CD14-positive monocyte (primary cell): Measurements from ENCODE around the gene ZNF407. TPM values are rescaled to one million over a fixed set of nuclear protein-coding genes. Genes with fewer than 3 reads are reported as not detected.

Source experiments
- DNase-seq, 3 donors: peaks; one replicate each; pipeline ENCODE4 v3.0.0-alpha.2; 2011 to 2022
- H2AFZ ChIP-seq: 2 replicates; pipeline ENCODE4 v1.6.0; 2012; ENCODE audit warnings: mild to moderate bottlenecking, low read depth, low read length, inconsistent platforms; ENCODE audit not compliant: insufficient read depth, poor library complexity, severe bottlenecking
- H3K27ac ChIP-seq, 2 donors: 1 replicate in 1 of 2; 2 replicates in 1 of 2; pipeline ENCODE4 v1.5.1; 2012 to 2013; ENCODE audit warnings: low read length in 2 of 2, control low read depth in 1 of 2, inconsistent platforms in 1 of 2, low read depth in 1 of 2, mild to moderate bottlenecking in 1 of 2
- H3K27me3 ChIP-seq, 2 donors: one replicate each; pipeline versions ENCODE4 v1.6.0 to v1.6.1; 2011 to 2013; ENCODE audit warnings: low read length in 2 of 2; ENCODE audit not compliant: control insufficient read depth in 2 of 2, insufficient read depth in 2 of 2
- H3K36me3 ChIP-seq, 2 donors: replicated peaks in 1 of 2; 1 replicate in 1 of 2; 2 replicates in 1 of 2; pipeline versions ENCODE4 v1.5.1 to v1.6.1; 2012 to 2013; ENCODE audit warnings: low read length in 2 of 2, control low read depth in 1 of 2, inconsistent platforms in 1 of 2, mild to moderate bottlenecking in 1 of 2; ENCODE audit not compliant: insufficient read depth in 2 of 2, control insufficient read depth in 1 of 2
- H3K4me1 ChIP-seq, 2 donors: 1 replicate in 1 of 2; 2 replicates in 1 of 2; pipeline versions ENCODE4 v1.5.1 to v1.6.1; 2012 to 2013; ENCODE audit warnings: low read length in 2 of 2, control low read depth in 1 of 2, inconsistent platforms in 1 of 2, mild to moderate bottlenecking in 1 of 2, moderate library complexity in 1 of 2; ENCODE audit not compliant: insufficient read depth in 2 of 2, control insufficient read depth in 1 of 2
- H3K4me2 ChIP-seq: replicated peaks from 2 replicates; pipeline ENCODE3; 2012; ENCODE audit warnings: low read length, moderate library complexity, mild to moderate bottlenecking; ENCODE audit not compliant: poor library complexity, severe bottlenecking; ENCODE audit errors: extremely low read depth
- H3K4me3 ChIP-seq, 3 experiments: fragments of 200-600 bp in 1 of 3; sonication (generic) in 1 of 3; replicated peaks in 1 of 3; 1 replicate in 2 of 3; 2 replicates in 1 of 3; pipeline ENCODE4 v1.5.1; 2011 to 2013; ENCODE audit warnings: low read length in 3 of 3, mild to moderate bottlenecking in 3 of 3, control low read depth in 2 of 3, low read depth in 2 of 3, inconsistent platforms in 1 of 3, moderate library complexity in 1 of 3
- H3K79me2 ChIP-seq: 2 replicates; pipeline ENCODE4 v1.6.0; 2012; ENCODE audit warnings: mild to moderate bottlenecking, control low read depth, inconsistent platforms, low read length, moderate library complexity; ENCODE audit not compliant: insufficient read depth
- H3K9ac ChIP-seq: 2 replicates; pipeline ENCODE4 v1.6.0; 2017; ENCODE audit warnings: low read length, mild to moderate bottlenecking; ENCODE audit not compliant: insufficient read depth, poor library complexity, severe bottlenecking
- H3K9me3 ChIP-seq, 2 donors: replicated peaks in 1 of 2; 1 replicate in 1 of 2; 2 replicates in 1 of 2; pipeline versions ENCODE4 v1.5.1 to v1.6.1; 2012 to 2013; ENCODE audit warnings: low read length in 2 of 2, control low read depth in 1 of 2; ENCODE audit not compliant: control insufficient read depth in 1 of 2, insufficient read depth in 1 of 2
- H4K20me1 ChIP-seq: 2 replicates; pipeline ENCODE4 v1.6.0; 2012; ENCODE audit warnings: mild to moderate bottlenecking, low read length, control low read depth, moderate library complexity; ENCODE audit not compliant: insufficient read depth
- H3K27ac Mint-ChIP-seq, 7 donors: one replicate each; pipeline ENCODE4 v1.8.0; 2020; ENCODE audit warnings: mild to moderate bottlenecking in 7 of 7, mixed read lengths in 7 of 7, moderate library complexity in 6 of 7, inconsistent platforms in 2 of 7
- H3K27me3 Mint-ChIP-seq, 3 donors: one replicate each; pipeline ENCODE4 v1.8.0; 2021 to 2022; ENCODE audit warnings: low read depth in 3 of 3, mild to moderate bottlenecking in 3 of 3, mixed read lengths in 3 of 3, moderate library complexity in 3 of 3, inconsistent platforms in 1 of 3
- H3K36me3 Mint-ChIP-seq, 2 donors: one replicate each; pipeline ENCODE4 v1.8.0; 2020; ENCODE audit warnings: mixed read lengths in 2 of 2, inconsistent platforms in 1 of 2, mild to moderate bottlenecking in 1 of 2
- H3K4me1 Mint-ChIP-seq: one replicate; pipeline ENCODE4 v1.8.0; 2020; ENCODE audit warnings: mild to moderate bottlenecking, mixed read lengths
- H3K4me3 Mint-ChIP-seq, 2 donors: one replicate each; pipeline ENCODE4 v1.8.0; 2020; ENCODE audit warnings: mild to moderate bottlenecking in 2 of 2, mixed read lengths in 2 of 2, moderate library complexity in 1 of 2
- H3K9me3 Mint-ChIP-seq, 7 donors: one replicate each; pipeline ENCODE4 v1.8.0; 2020 to 2022; ENCODE audit warnings: mixed read lengths in 7 of 7, mild to moderate bottlenecking in 6 of 7, moderate library complexity in 6 of 7, inconsistent platforms in 2 of 7
- WGBS: methylation state at CpG from one replicate; pipeline ENCODE4 v1.1.5; 2013; ENCODE audit warnings: missing lambda C conversion rate; ENCODE audit not compliant: insufficient coverage; 5-methylcytosine and 5-hydroxymethylcytosine counted together
- intact Hi-C, 2 donors: fragments of 100-400 bp; cut with micrococcal nuclease; formaldehyde crosslinking; loops; one replicate each; pipeline versions ENCODE4 v1.15.0 to v1.15.1; 2023
- polyA plus RNA-seq, 3 donors: library from polyadenylated mRNA; depleted of rRNA in 1 of 3; unstranded in 2 of 3; stranded (reverse) in 1 of 3; fragments of 300-500 nt in 2 of 3; fragments of >200 nt in 1 of 3; fragmentation: Illumina TruSeq in 2 of 3; gene quantifications; 1 replicate in 2 of 3; 2 replicates in 1 of 3; pipeline ENCODE4 v1.2.3, GENCODE V29; 2012 to 2021
- TF ChIP-seq, protein P1 (sequence below): fragments of 200-600 bp; IDR thresholded peaks from one replicate; pipeline ENCODE4 v1.8.0; 2022; ENCODE audit warnings: antibody characterized with exemption, mild to moderate bottlenecking

Gene ZNF407
- polyA plus RNA-seq, 3 donors: 1.3 to 3.6 (median 1.6) TPM

DNA sequence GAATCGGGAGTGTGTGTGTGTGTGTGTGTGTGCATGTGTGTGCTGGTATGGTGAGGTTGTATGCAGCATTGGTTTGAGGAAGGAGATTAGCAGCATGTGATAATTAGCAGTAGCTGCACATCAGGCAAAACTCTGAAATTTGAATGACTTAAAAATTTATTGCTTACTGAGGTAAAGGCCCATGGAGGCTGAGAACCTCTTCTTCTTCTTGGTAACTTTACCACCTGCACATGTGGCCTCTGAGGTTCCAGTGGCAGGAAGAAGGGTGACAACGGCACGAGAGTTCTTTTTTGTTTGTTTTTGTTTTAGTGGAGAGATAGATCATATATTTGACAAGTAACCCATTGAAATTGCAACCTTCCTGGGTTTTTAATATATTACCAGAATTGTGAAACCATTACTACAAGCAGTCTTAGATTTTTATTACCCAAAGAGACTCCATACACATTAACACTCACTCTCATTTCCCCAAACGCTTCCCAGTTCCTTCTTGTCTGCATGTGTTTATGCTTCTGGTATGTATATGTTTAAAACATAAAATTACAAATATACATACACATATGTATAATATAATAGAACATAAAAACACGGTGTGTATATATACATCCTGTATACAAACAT lies 319.2 kb downstream of the ZNF407 start:
- Histone ChIP-seq H3K27me3 (no peaks in the 10 kb centered on the region), H2AFZ (no peak overlapping the region), H3K9ac (no peak overlapping the region), H3K4me3 (no peak overlapping the region), H3K79me2 (no peaks in the 10 kb centered on the region), H4K20me1 (no peaks in the 10 kb centered on the region), H3K9me3 (no peaks in the 10 kb centered on the region), H3K4me2 (no peak overlapping the region), H3K27ac (peak overlapping the region in 1 of 2 donors; percentile 45), H3K4me1 (peaks cover 5 to 6% of the 10 kb centered on the region in 2 donors), H3K36me3 (peaks cover 0 to 20% of the 10 kb centered on the region in 2 donors)
- H3K9me3 Mint-ChIP-seq: no peaks in the 10 kb centered on the region
- H3K4me1 Mint-ChIP-seq: peaks cover 3% of the 10 kb centered on the region
- TF ChIP-seq, protein P1, sequence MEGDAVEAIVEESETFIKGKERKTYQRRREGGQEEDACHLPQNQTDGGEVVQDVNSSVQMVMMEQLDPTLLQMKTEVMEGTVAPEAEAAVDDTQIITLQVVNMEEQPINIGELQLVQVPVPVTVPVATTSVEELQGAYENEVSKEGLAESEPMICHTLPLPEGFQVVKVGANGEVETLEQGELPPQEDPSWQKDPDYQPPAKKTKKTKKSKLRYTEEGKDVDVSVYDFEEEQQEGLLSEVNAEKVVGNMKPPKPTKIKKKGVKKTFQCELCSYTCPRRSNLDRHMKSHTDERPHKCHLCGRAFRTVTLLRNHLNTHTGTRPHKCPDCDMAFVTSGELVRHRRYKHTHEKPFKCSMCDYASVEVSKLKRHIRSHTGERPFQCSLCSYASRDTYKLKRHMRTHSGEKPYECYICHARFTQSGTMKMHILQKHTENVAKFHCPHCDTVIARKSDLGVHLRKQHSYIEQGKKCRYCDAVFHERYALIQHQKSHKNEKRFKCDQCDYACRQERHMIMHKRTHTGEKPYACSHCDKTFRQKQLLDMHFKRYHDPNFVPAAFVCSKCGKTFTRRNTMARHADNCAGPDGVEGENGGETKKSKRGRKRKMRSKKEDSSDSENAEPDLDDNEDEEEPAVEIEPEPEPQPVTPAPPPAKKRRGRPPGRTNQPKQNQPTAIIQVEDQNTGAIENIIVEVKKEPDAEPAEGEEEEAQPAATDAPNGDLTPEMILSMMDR: no peak
- intact Hi-C loops: no loop called here
- peaks cover 10 to 16% of the 10 kb centered on the region in 2 donors for H3K36me3 Mint-ChIP-seq
- H3K27me3 Mint-ChIP-seq: peaks cover 0 to 2% (median 0%) of the 10 kb centered on the region in 3 donors
- 86% methylated on average over 1 of the region's 5 CpGs for WGBS
- no peak for DNase-seq
- no peak overlapping the region for H3K27ac Mint-ChIP-seq
- no peak overlapping the region for H3K4me3 Mint-ChIP-seq

DNA sequence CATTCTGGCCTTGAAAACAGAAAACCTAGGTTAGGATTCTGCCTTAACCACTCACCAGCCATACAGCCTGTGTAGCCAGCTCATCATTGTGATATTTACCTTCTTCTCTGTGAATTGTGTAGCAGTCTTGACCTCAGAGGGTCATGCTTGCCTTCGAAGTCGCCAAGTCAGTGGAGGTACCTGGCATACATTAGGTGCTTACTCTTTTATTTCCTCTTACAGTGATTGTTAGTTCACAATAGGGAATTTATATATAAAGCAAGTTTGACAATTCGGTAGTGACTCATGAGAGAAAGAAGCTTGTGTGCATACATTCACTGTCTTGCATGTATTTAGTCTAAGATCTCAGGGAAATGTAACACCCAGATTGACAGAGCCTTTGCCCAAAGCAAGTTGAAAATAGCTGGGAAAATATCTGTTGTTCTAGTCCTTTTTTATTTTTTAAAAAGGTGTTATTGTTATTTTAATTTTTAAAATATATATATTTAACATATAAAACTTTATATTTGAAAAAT lies 320.7 kb downstream of the ZNF407 start:
- H3K4me3 ChIP-seq: no peak overlapping the region
- no peaks in the 10 kb centered on the region for H3K9me3 Mint-ChIP-seq
- no peak overlapping the region for H3K27ac Mint-ChIP-seq
- TF ChIP-seq, protein P1: no peak
- no peaks in the 10 kb centered on the region for H3K79me2 ChIP-seq
- no peak overlapping the region for H3K27ac ChIP-seq
- H3K36me3 ChIP-seq: peaks cover 0 to 25% of the 10 kb centered on the region in 2 donors
- no peaks in the 10 kb centered on the region for H3K9me3 ChIP-seq
- no peak for DNase-seq
- peaks cover 12 to 19% of the 10 kb centered on the region in 2 donors for H3K36me3 Mint-ChIP-seq
- H3K4me1 ChIP-seq: peaks cover 5 to 6% of the 10 kb centered on the region in 2 donors
- H3K4me3 Mint-ChIP-seq: no peak overlapping the region
- no peaks in the 10 kb centered on the region for H3K27me3 ChIP-seq
- no peak overlapping the region for H3K9ac ChIP-seq
- H2AFZ ChIP-seq: no peak overlapping the region
- H3K4me2 ChIP-seq: no peak overlapping the region
- WGBS: 100% methylated on average over 1 of the region's 3 CpGs
- intact Hi-C loops: no loop called here
- H4K20me1 ChIP-seq: no peaks in the 10 kb centered on the region
- peaks cover 0 to 2% (median 0%) of the 10 kb centered on the region in 3 donors for H3K27me3 Mint-ChIP-seq
- H3K4me1 Mint-ChIP-seq: peaks cover 3% of the 10 kb centered on the region
